Measurements from ENCODE around the gene FNBP1.

- TF ChIP-seq CTCF (IDR thresholded peaks at IDR 0.05; ENCODE audit: poor library complexity): no peak
- TF ChIP-seq EZH2 (IDR thresholded peaks at IDR 0.05; ENCODE audit: borderline replicate concordance): no peak
- TF ChIP-seq EZH2phosphoT487 (IDR thresholded peaks at IDR 0.05; ENCODE audit: low read depth, severe bottlenecking, unreplicated experiment): no peak
Observed at GRCh38 chr9:129934041-129934591, 108.9 kb downstream of the FNBP1 start.

All from hepatocyte (in vitro differentiated cells).